Right ventricle myocardium inferior (tissue), 1 donor: ENCODE data around the gene DRD3. TPM values are rescaled to one million over a fixed set of nuclear protein-coding genes. Genes with fewer than 3 reads are reported as not detected.

Experiments
- ATAC-seq: fragments of 200-7000 bp; cut with Tn5 transposase; one replicate; pipeline ENCODE4 v1.9.1; 2020; ENCODE audit warnings: mild to moderate bottlenecking, moderate library complexity
- DNase-seq: peaks from one replicate; pipeline ENCODE4 v3.0.0; 2021; ENCODE audit errors: missing footprints
- intact Hi-C: fragments of 100-400 bp; cut with DNase I; formaldehyde crosslinking; loops from one replicate; pipeline ENCODE4 v1.11.0; 2022
- total RNA-seq: library from RNA; stranded (reverse); fragmentation: NEBNext Ultra II Directional; extraction: Animal tissue kit (Norgen Biotek cat#: 25700); gene quantifications from one replicate; pipeline ENCODE4 v1.2.1, GENCODE V29; 2021
- donor health status: DM: no; HTN: yes; CAD: no; lungs with severe emphysema.

Gene DRD3
- total RNA-seq, 1 donor from 2014 or later, result not detected

DNA sequence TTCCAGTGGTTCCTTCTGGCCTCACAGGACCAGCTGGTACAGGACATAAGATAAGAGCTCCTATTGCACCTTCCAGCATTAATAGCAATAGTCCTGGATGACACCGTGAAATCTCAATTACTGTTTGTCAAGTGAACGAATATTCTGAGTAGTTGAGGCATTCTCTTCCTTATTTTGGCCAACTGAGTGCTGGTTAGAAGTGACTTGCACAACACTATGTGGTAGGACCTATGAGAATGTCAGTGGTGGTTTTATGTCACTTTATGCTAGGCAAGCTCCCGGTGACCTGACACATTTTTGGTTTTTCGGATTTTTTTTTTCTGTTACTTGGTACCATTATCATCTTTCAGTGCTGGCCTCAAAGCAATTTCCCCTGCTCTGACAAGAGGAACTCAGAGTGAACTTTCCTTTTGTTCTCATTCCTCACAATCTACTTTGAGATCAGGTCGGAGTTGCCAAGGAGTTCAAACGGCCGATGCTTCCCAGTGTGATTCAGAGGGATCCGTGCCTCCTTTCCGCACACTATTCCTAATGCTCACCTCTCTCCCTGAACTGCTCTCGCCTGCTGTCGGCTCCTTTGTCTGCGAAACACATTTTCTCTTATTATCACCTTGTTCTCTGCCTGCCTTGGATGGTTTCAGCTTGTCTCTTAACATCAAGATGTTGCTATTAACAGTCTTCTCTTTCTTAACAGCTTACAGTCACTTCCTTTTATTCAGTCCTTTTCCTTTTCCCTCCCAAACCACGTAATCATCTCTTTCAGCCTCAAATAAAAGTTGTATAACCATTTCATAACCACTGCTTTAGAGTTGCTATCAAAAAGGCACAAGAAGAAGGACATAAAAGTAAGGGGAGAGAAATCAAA is 86.5 kb downstream of the DRD3 start:
- DNase-seq (no peak), ATAC-seq (no peak)
- intact Hi-C loops, result no loop called here

DNA sequence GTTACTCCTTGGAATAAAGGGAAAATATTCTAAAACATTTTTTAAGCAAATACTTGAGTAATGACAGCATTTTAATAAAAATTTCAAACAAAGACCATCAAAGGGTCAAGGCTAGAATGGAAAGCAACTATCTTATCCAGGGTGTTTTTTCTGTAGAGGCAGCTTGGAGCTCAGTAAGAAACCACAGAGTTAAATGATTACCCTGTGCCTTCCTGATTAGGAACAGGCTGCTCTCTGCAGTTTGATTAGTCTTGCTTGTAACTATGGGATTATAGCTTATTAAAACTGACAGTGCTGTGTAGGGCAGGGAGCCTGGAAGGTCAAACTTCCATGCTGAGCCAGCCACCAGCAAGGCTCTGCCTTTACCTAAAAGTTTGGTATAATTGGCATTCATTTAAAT is 89.2 kb downstream of the DRD3 start:
- DNase-seq (no peak), ATAC-seq (no peak)
- intact Hi-C loops, result no loop called here

DNA sequence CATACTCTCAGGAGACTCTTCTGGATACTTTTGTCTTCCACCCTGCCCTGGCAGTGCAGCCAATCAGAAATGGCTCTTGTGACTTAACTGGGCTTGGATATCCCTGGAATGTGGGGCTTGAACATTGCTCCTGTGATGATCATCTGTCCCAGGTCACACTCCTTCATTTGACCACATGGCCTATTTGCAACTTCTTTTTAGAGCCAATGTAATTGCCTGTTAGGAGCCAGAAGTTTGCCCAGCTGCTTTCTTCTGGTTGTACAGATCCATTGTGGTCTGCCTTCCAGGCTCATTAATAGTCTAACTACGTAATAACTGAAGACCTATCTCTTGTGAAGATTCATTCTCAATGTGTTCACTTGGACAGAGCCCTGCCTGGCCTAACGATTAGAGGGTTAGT is 92.5 kb downstream of the DRD3 start:
- DNase-seq (no peak), ATAC-seq (no peak)
- intact Hi-C loops, result no loop called here

DNA sequence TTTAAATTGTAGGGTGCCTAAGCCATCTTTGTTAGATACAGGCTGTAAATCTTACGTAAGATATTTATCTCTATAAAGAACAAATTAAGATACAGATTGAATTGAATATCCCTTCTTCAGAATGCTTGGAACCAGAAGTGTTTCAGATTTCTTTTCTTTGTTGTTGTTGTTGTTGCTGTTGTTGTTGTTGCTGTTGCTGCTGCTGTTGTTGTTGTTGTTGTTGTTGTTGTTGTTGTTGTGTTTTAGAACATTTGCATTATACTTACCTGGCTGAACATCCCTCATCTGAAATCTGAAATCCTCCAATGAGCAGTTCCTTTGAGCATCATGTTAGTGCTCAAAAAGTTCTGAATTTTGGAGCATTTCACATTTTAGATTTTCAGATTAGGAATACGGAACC is 95.7 kb downstream of the DRD3 start:
- no peak for DNase-seq
- ATAC-seq, result no peak
- intact Hi-C loops, result no loop called here

DNA sequence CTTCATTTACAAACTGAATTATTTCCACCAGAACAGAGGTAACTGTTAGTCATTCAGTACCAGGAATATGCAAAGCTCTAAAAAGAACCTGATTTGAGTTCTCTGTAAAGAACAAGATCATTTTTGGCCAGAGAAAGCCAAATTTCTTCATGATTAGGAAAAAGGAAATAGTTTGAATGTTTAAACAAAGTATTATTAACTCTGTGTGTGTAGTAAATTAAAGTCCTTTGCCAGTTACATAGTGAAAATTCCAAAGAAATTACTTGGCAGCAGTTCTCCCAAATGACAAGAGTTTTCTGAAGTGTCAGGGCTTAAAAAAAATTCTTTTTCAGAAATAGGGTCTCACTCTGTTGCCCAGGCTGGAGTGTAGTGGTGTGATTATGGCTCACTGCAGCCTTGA is 97.8 kb downstream of the DRD3 start:
- no peak for ATAC-seq
- DNase-seq, result no peak
- intact Hi-C loops, result no loop called here

DNA sequence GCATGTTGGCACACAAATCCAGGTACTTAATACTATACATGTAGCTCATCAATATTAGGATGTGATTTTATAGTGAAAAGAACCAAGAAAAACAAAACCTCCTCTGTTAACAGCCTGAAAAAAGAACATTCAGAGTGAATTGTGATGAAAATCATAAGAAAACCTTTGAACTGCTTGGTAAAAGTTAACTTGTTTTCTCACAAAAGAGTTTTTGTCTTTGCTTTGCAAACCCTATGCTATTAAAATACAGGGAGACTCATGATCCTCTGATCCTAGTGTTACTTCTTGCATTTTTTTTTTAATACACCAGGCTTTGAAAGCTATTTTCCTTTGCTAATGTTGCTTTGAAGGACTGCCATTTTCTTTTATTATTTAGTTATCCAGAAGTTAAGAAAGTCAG is 98.7 kb downstream of the DRD3 start:
- intact Hi-C loops, result no loop called here
- no peak for DNase-seq
- ATAC-seq, result no peak

DNA sequence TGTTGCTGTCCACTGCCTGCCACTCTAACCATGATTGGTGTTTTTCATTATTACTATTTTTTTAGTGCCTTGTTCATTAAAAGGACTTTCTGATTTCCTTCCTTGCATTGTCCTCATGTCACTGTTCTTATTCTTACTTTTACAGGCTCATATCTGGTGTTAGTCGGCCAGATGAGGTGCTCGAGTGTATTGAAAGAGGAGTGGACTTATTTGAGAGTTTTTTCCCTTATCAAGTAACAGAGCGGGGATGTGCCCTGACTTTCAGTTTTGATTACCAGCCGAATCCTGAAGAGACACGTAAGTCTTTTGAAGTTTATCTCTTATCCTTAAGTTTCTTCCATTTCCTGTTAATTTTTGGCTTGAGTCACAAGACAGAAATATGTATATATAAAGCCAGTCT is 99.1 kb downstream of the DRD3 start:
- no peak for DNase-seq
- no peak for ATAC-seq
- intact Hi-C loops, result no loop called here

DNA sequence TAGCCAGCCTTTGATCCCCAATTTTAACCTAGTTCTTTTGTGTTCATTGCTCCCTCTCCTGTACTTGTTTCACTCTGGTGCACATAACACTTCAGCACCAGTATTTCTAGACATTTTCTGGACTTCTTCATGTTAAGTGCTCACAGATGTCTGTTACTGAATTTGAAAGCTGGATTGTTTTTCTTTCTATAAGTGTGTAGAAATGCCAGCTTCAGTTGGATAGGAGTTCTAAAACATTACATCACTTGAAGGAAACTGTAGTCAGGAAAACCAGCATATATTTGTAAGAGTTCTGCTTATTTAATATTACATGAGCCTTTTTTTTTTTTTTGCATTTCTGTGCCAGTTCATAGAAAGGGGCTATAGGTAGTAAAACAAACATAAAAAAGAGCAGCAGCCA is 100.7 kb downstream of the DRD3 start:
- ATAC-seq, result no peak
- intact Hi-C loops, result no loop called here

More for the DNA sequence above, 100.7 kb downstream of the DRD3 start:
- no peak for DNase-seq

Other genes starting within 250 kb of the DRD3 start
- gene ZDHHC23, start 231.0 kb downstream of the DRD3 start, total RNA-seq, result 4.4 TPM
- gene CCDC191, start 122.5 kb downstream of the DRD3 start, total RNA-seq, result 0.78 TPM
- 4.3 TPM for gene QTRT2, start 122.3 kb downstream of the DRD3 start, total RNA-seq
- not detected for gene ZNF80, start 58.5 kb upstream of the DRD3 start, total RNA-seq
- not detected for gene TIGIT, start 115.0 kb upstream of the DRD3 start, total RNA-seq